Measurements from ENCODE around the gene ZNF394. TPM values are rescaled to one million over a fixed set of nuclear protein-coding genes. Genes with fewer than 3 reads are reported as not detected.
A peak's percentile ranks its signal among the peaks of the same experiment; 100 is the strongest.

ZNF394 gene
- total and polyA plus RNA-seq, 9 of the 15 experiments (the other 6 are each of a cell fraction or from before 2014, with no cell fraction given): 2.9 to 32.2 (median 24.2) TPM

DNA sequence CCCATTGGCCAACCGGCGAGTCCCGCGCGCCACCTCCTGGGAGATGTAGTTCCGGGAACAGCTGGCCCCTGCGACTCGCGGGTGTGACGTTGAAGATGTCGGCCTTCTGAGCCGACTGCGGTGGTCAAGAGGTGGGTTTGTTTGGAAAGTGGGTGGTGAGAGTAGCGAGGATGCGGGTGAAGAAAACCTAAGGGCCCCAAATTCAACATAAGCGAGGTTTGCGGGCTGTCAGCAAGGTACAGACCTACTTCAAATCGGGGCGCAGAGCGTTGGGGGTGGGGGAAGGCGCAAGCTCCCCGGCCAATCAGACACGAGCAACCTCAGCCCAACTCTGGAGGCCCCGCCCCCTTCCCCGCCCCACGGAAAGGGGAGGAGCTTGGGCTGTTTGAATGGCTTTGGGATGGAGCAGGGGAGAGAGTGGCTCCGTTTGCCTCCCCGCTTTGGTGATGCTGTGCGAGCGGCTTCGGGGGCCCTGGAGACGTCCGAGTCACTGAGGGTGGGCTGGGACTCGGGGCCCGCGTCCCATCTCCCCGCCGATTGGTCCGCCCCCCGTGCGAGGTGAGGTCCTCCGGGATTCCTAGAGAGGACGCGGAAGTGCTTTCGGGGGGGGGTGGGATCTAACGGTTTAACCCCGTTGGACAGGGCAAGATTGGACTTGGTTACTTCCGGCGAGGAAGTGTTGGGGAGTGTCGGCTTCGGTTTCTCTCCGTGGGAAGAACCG, 4.7 kb upstream of the ZNF394 start, which contains the start of gene ZKSCAN5:
Gene ZKSCAN5 (plus strand): TSS at position 60 of the 721 bp plus-strand sequence. CDS start 1,383 bp downstream, outside the sequence.
- peak within 1 kb of the TSS; percentile 84 for H3K4me3 ChIP-seq
- H3K9me3 ChIP-seq (replicated peaks; ENCODE audit: control insufficient read depth, insufficient read depth, low read depth, low read length): peaks cover 3% of the 10 kb centered on the region; the same call in 1 of the 2 replicates
- H3K27ac ChIP-seq (ENCODE audit: extremely low read depth, low read depth, low read length): peak within 1 kb of the TSS; percentile 77
- H3K4me2 ChIP-seq (ENCODE audit: insufficient read depth, low read length): peak within 1 kb of the TSS; percentile 93
- BruUV-seq (replicated peaks): no TSS peak
- ATAC-seq: peak; percentile 88
- intact Hi-C loops (cut with micrococcal nuclease): loop anchor here (5.0 kb wide), 1 partner anchor 48 kb away; the partner anchor contains the start of gene FAM200A
- H3K36me3 ChIP-seq (ENCODE audit: control insufficient read depth, insufficient read depth, low read length): peaks cover 3% of the 10 kb centered on the region; the same call in 2 of the 3 replicates
- FAIRE-seq: peak; percentile 78
- H3K4me1 ChIP-seq (replicated peaks in 1 of 2; ENCODE audit: control insufficient read depth in 2 of 2, insufficient read depth in 2 of 2, low read length in 2 of 2): peaks cover 4 to 27% of the 10 kb centered on the region in 2 experiments; a peak in 3 of 5 replicates
- peak; percentile 98 to 99 (median 98) for DNase-seq (ENCODE audit: extremely low read depth in 1 of 4, low spot score in 3 of 4)
- POLR2A ChIA-PET: interaction anchor here (0.5 to 3.1 kb wide), 19 partner anchors 10 to 1652 kb away, joined by 3 to 31 read pairs (median 4); partner anchors contain the start of genes ZCWPW1, ZNF655 and ZSCAN25
- in situ Hi-C loops (cut with MboI): no loop called here
- peaks cover 3% of the 10 kb centered on the region; the same call in 1 of the 2 replicates for H4K20me1 ChIP-seq (replicated peaks; ENCODE audit: control insufficient read depth, insufficient read depth, low read length)
- 0% methylated on average over 53 of the region's 53 CpGs for WGBS (ENCODE audit: insufficient coverage, low coverage, missing lambda C conversion rate)
- H2AFZ ChIP-seq (ENCODE audit: low read depth, low read length): peak within 1 kb of the TSS; percentile 90
- H3K79me2 ChIP-seq (ENCODE audit: control insufficient read depth, insufficient read depth, low read length): peaks cover 44% of the 10 kb centered on the region
- CTCF ChIA-PET (ENCODE audit: low intra/inter-chr PET ratio): no interaction called here
- H3K9me1 ChIP-seq (ENCODE audit: control insufficient read depth, insufficient read depth, low read length): no peaks in the 10 kb centered on the region
- no peaks in the 10 kb centered on the region for H3K27me3 ChIP-seq (ENCODE audit: control insufficient read depth in 2 of 2, insufficient read depth in 2 of 2, low read length in 2 of 2)
- H3K9ac ChIP-seq (ENCODE audit: insufficient read depth in 1 of 2, low read depth in 2 of 2, low read length in 2 of 2): peak within 1 kb of the TSS; percentile 86 to 88
- TF ChIP-seq ZBTB17 (CRISPR knock-in tag; IDR thresholded peaks at IDR 0.05) (peak; percentile 21; the same call in 1 of the 2 replicates), RBM25 (IDR thresholded peaks at IDR 0.05; ENCODE audit: low read depth, low read length, severe bottlenecking) (peak; percentile 61), ETV5 (CRISPR knock-in tag; IDR thresholded peaks at IDR 0.05; ENCODE audit: low read depth) (peak; percentile 89), ZNF431 (CRISPR knock-in tag; IDR thresholded peaks at IDR 0.05) (peak; percentile 31; the same call in 1 of the 2 replicates), U2AF1 (optimal IDR thresholded peaks at IDR 0.05; ENCODE audit: low read depth, low read length) (no peak), L3MBTL2 (IDR thresholded peaks at IDR 0.05) (peak; percentile 78), NCOA6 (IDR thresholded peaks at IDR 0.05) (no peak), ESRRA (IDR thresholded peaks at IDR 0.05; ENCODE audit: borderline replicate concordance, low read depth) (peak; percentile 58), POLR2A (conservative IDR thresholded peaks at IDR 0.05) (peak; percentile 93), TEAD1 (CRISPR knock-in tag; IDR thresholded peaks at IDR 0.05) (peak in 1 of 2 experiments; percentile 28; a peak in 1 of 4 replicates), HNRNPUL1 (IDR thresholded peaks at IDR 0.05; ENCODE audit: low read length) (no peak), ZNF41 (CRISPR knock-in tag; conservative IDR thresholded peaks at IDR 0.05) (no peak), MAFK (IDR thresholded peaks at IDR 0.05; ENCODE audit: low read length) (no peak), PHTF2 (CRISPR knock-in tag; IDR thresholded peaks at IDR 0.05) (no peak), ZNF165 (CRISPR knock-in tag; IDR thresholded peaks at IDR 0.05; ENCODE audit: borderline replicate concordance) (no peak), ZC3H8 (IDR thresholded peaks at IDR 0.05) (0 out of 2 replicates have a peak, but pooled peaks have one; percentile 72)
- TF ChIP-seq, protein P1, sequence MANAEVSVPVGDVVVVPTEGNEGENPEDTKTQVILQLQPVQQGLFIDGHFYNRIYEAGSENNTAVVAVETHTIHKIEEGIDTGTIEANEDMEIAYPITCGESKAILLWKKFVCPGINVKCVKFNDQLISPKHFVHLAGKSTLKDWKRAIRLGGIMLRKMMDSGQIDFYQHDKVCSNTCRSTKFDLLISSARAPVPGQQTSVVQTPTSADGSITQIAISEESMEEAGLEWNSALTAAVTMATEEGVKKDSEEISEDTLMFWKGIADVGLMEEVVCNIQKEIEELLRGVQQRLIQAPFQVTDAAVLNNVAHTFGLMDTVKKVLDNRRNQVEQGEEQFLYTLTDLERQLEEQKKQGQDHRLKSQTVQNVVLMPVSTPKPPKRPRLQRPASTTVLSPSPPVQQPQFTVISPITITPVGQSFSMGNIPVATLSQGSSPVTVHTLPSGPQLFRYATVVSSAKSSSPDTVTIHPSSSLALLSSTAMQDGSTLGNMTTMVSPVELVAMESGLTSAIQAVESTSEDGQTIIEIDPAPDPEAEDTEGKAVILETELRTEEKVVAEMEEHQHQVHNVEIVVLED (CRISPR knock-in tag; IDR thresholded peaks at IDR 0.05): peak; percentile 21; the same call in 1 of the 2 replicates
- TF ChIP-seq, protein P2, sequence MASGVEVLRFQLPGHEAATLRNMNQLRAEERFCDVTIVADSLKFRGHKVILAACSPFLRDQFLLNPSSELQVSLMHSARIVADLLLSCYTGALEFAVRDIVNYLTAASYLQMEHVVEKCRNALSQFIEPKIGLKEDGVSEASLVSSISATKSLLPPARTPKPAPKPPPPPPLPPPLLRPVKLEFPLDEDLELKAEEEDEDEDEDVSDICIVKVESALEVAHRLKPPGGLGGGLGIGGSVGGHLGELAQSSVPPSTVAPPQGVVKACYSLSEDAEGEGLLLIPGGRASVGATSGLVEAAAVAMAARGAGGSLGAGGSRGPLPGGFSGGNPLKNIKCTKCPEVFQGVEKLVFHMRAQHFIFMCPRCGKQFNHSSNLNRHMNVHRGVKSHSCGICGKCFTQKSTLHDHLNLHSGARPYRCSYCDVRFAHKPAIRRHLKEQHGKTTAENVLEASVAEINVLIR (CRISPR knock-in tag; IDR thresholded peaks at IDR 0.05): peak; percentile 70
- TF ChIP-seq, protein P3, sequence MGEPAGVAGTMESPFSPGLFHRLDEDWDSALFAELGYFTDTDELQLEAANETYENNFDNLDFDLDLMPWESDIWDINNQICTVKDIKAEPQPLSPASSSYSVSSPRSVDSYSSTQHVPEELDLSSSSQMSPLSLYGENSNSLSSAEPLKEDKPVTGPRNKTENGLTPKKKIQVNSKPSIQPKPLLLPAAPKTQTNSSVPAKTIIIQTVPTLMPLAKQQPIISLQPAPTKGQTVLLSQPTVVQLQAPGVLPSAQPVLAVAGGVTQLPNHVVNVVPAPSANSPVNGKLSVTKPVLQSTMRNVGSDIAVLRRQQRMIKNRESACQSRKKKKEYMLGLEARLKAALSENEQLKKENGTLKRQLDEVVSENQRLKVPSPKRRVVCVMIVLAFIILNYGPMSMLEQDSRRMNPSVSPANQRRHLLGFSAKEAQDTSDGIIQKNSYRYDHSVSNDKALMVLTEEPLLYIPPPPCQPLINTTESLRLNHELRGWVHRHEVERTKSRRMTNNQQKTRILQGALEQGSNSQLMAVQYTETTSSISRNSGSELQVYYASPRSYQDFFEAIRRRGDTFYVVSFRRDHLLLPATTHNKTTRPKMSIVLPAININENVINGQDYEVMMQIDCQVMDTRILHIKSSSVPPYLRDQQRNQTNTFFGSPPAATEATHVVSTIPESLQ (CRISPR knock-in tag; IDR thresholded peaks at IDR 0.05): peak; percentile 20; the same call in 1 of the 2 replicates

Data from K562 (cell line).